NB4 (cell line): ENCODE measurements around the gene TMEM130.

Experiments
- DNase-seq: peaks from one replicate; pipeline ENCODE4 v3.0.0; 2010; ENCODE audit warnings: low read depth
- H3K4me3 ChIP-seq: one replicate; pipeline ENCODE4 v1.5.1; 2011; ENCODE audit warnings: mild to moderate bottlenecking, low read depth, low read length, moderate library complexity
- MYC ChIP-seq: IDR thresholded peaks from 2 replicates; pipeline ENCODE4 v1.6.1; 2011; ENCODE audit warnings: low read depth, low read length
- POLR2A ChIP-seq: IDR thresholded peaks from 2 replicates; pipeline ENCODE4 v1.6.1; 2011; ENCODE audit warnings: mild to moderate bottlenecking; ENCODE audit not compliant: insufficient read length; ENCODE audit errors: extremely low read depth
- TF ChIP-seq, protein P1 (sequence below): IDR thresholded peaks from one replicate; pipeline ENCODE4 v1.5.1; 2012; ENCODE audit warnings: low read depth, low read length
- TF ChIP-seq, protein P2 (sequence below): IDR thresholded peaks from 2 replicates; pipeline ENCODE4 v1.6.1; 2011; ENCODE audit warnings: low read depth, low read length

The TMEM130 gene

DNA sequence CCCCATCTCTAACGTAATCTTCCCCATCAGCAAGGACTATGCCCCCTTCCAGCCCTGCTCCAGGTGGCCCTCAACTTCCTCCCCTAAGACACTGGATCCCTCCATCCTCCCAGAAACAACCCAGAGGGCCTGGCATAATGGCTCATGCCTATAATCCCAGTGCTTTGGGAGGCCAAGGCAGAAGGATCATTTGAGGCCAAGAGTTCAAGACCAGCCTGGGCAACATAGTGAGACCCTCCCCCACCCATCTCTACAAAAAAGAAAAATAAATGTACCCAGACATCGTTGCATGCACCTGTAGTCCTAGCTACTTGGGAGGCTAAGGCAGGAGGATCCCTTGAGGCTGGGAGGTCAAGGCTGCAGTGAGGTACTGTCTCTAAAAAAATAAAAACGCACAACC is 42.6 kb downstream of the TMEM130 start:
- H3K4me3 ChIP-seq, result no peak overlapping the region
- DNase-seq, result no peak
- TF ChIP-seq MYC (no peak), POLR2A (no peak)
- TF ChIP-seq, protein P1, sequence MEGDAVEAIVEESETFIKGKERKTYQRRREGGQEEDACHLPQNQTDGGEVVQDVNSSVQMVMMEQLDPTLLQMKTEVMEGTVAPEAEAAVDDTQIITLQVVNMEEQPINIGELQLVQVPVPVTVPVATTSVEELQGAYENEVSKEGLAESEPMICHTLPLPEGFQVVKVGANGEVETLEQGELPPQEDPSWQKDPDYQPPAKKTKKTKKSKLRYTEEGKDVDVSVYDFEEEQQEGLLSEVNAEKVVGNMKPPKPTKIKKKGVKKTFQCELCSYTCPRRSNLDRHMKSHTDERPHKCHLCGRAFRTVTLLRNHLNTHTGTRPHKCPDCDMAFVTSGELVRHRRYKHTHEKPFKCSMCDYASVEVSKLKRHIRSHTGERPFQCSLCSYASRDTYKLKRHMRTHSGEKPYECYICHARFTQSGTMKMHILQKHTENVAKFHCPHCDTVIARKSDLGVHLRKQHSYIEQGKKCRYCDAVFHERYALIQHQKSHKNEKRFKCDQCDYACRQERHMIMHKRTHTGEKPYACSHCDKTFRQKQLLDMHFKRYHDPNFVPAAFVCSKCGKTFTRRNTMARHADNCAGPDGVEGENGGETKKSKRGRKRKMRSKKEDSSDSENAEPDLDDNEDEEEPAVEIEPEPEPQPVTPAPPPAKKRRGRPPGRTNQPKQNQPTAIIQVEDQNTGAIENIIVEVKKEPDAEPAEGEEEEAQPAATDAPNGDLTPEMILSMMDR, result no peak
- TF ChIP-seq, protein P2, sequence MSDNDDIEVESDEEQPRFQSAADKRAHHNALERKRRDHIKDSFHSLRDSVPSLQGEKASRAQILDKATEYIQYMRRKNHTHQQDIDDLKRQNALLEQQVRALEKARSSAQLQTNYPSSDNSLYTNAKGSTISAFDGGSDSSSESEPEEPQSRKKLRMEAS, result no peak

DNA sequence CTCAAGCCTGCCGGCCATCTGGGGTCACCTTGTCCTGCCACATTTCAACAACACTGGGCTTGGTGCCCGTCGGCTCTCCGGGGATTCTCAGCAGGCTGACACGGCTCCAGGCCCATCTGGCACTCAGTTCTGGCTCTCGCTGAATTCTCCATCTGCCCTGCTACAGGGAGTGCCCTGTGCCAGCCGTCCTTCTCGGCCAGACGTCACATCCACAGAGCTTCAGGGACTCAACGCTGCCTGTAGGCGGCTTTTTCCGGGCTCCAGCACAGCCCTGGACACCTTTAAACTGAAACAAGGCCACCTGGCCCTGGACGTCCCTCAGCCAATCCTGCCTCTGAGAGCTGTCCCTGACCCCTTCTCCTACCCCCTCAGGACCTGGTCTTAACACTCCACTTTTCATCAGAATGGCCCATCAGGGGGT is 43.0 kb downstream of the TMEM130 start:
- no peak for DNase-seq
- TF ChIP-seq, protein P2, result no peak
- TF ChIP-seq POLR2A (no peak), MYC (no peak)
- TF ChIP-seq, protein P1, result no peak
- no peak overlapping the region for H3K4me3 ChIP-seq

DNA sequence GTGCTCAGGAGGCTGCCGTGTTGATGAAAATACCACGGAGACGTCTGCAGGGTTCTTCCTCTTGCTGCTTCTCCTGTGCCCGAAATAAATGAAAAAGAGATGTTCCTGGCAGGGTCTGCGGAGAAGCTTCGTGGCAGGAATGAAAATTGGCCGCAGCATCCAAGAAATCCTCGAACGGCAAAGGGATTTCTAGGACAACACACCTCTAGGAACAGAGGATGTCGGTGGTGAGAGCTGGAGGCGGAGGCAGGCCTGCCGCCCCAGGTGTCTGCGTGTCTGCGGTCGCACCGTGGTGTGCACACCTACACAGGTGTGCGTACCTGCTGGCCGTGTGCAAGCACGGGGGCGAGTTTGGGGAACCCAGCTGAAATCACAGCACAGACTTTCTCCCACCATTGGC is 43.4 kb downstream of the TMEM130 start:
- TF ChIP-seq MYC, result no peak
- TF ChIP-seq, protein P2, result no peak
- no peak for TF ChIP-seq POLR2A
- TF ChIP-seq, protein P1, result no peak
- no peak for DNase-seq
- H3K4me3 ChIP-seq, result no peak overlapping the region

DNA sequence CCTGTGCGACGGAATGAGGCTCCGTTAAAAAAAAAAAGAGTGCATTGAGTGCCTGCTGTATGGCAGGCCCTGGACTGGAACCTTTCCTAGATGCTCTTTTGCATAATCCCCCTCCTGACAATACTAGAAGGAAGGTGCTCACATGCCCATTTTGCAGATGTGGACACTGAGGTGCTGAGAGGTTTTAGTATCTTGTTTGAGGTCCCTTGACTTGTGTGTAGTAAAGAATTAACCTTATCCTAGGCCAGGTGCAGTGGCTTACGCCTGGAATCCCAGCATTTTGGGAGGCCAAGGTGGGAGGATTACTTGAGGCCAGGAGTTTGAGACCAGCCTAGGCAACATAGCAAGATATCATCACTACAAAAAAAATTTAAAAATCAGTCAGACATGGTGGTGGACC is 46.6 kb downstream of the TMEM130 start:
- TF ChIP-seq, protein P2, result no peak
- no peak for TF ChIP-seq MYC
- no peak overlapping the region for H3K4me3 ChIP-seq
- no peak for DNase-seq

DNA sequence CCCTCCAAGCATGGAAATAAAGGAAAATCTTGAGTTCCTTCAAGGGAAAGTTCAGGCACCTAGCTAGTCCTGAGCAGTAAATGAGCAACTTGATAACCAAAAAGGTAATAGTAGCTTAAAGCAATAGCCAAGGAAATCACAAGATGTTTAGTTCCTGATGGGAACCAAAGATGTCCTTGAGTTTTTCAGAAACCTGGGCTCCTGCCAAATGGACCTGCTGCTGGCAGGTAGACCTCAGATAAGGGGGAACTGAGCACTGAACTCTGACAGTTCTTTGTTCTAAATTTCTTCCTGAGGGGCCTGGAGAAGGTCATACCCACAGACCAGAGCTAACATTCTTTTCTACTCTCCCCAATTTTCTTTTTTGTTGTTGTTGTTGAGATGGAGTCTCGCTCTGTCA is 48.5 kb downstream of the TMEM130 start:
- DNase-seq, result no peak
- no peak overlapping the region for H3K4me3 ChIP-seq
- TF ChIP-seq, protein P2, result no peak
- no peak for TF ChIP-seq MYC
- TF ChIP-seq, protein P1, result no peak
- no peak for TF ChIP-seq POLR2A

DNA sequence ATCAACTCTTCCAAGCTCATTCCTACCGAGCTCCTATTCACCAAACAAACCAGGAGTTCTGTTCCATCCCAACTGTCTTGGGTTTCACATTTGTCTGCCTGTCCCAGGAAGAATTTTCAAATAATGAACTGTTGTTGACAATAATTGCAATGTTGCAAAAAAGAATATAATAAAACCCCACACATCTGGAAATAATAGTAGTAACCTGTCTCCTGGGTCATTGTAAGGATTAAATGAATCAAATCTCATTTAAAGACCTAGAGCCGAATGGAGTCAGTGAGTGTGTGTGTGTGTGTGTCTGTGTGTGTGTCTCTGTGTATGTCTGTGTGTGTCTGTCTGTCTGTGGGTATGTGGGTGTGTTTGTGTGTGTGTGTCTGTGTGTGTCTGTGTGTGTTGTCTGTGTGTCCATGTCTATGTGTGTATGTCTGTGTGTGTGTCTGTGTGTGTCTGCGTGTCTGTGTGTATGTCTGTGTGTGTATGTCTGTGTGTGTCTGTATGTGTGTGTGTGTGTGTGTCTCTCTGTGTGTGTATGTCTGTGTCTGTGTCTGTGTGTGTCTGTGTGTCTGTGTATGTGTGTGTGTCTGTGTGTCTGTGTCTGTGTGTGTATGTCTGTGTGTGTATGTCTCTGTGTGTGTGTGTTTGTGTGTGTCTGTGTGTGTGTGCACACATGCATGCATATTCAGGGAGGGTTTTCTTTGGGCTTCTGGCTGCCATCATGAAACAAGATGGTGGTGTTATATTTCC is 52.7 kb downstream of the TMEM130 start:
- no peak for DNase-seq
- no peak for TF ChIP-seq MYC
- H3K4me3 ChIP-seq, result no peak overlapping the region
